Measurements from ENCODE around the gene PIH1D2.
"Not testable (repeated sequence)": the region's sequence is repeated elsewhere in the genome, so short reads cannot be mapped to it uniquely, and the experiment has no call there.

The PIH1D2 gene, protein sequence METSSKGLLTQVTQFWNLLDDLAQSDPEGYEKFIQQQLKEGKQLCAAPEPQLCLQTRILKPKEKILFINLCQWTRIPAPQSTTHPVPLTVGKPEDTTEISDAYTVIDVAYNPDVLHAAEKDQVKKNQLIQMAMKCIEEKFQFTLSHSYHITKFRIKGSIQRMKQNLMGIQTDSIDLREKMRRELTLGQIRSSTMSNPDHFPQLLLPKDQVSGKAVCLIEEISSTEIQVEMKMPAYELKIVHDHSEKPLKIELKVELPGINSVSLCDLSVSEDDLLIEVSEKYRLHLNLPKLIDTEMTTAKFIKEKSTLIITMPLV

DNA sequence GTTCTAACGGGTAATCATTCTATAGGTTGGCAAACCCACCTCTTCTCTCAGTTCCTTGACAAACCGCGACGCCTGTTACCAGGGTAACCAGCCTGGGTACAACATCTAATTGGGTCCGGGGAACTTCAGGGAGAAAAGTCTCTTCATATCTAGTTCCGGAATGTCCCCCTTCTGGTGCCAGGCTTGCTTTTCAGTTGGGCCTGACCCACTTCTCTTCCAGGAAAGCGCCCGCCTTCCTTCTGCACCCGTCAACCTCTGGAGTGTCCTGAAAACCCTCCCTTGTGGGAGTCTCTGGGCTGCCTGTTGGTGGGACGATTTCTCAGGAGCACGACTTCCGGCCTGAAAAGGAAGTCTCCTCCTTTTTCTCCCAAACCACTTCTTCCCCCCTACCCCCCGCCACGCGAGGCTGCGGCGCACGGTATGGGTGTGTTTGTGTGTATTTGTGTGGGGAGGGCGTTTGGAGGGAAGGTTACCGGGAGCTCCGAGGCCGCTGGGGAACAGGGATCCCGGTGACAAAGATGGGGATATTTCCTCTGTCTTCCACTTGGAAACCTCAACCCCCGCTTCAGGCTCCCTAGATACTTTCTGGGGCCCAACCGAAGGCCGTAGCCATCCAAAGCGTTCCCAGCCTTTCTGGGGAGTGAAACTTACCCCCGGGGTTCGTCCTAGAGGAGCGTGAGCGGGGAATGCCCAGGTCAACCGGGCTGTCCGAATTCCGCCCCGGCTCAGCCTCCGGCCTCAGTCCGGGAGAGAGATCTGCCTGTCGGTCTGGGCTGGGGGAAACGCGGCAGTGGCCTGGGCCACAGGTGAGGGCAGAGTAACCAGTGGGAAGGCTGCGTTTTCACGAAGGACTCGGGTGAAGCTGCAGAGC lies at the start of gene PIH1D2, which contains the start of gene NKAPD1:
TSS of gene PIH1D2 (minus strand) at position 77 of the 871 bp plus-strand sequence. CDS start 843 bp downstream, outside the sequence.
TSS of gene NKAPD1 (plus strand) at position 359 of the 871 bp plus-strand sequence. CDS start 1,276 bp downstream, outside the sequence.
- peak; percentile 69 for DNase-seq (ENCODE audit: low spot score)

DNA sequence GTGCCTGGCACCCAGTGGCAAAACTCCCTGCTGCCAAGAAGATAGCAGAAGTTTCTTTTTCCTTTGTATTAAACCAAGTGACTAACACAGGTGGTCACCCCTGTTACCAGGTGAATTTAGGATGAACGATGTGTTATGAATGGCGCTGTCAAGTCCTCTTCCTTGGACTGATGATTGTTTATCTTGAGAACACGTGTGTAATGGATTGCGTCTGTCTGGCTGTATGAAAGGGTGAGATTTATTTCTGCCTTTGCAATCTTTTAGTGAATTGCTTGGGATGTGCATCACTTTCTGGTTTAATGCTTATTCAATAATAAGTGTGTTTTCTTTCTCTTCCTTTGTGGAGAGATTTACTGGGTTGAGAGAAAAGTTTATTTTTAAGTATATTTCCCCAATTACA lies 49.3 kb upstream of the PIH1D2 start:
- no peak for DNase-seq (ENCODE audit: low spot score)

DNA sequence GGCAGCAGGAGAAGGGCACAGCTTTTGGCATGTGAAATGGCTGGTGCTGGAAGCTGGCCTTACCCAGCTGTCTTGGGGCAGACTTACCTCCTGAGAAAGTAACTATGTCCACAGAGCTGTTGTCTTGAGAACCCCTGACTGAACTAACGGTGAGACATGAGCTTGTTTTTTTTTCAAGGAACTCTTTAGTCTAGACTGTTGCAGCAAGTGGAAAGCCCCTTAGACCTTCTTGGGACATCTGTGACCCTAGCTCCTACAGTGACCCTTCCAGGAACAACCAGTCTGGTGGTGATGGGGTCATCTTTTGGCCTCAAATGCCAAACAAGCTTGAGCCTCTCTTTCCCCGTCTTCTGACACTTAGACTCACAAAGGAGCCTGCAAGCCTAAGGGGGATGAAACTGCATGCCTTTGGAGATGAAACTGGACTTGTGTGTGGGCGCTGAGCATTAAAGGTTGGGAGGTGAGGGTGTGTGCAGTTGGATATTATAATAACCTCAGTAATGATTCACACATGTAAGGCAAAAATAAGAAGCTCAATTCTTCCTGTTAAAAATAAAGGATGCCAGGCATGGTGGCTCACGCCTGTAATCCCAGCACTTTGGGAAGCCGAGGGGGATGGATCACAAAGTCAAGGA lies 48.3 kb upstream of the PIH1D2 start:
- DNase-seq (ENCODE audit: low spot score) = no peak

DNA sequence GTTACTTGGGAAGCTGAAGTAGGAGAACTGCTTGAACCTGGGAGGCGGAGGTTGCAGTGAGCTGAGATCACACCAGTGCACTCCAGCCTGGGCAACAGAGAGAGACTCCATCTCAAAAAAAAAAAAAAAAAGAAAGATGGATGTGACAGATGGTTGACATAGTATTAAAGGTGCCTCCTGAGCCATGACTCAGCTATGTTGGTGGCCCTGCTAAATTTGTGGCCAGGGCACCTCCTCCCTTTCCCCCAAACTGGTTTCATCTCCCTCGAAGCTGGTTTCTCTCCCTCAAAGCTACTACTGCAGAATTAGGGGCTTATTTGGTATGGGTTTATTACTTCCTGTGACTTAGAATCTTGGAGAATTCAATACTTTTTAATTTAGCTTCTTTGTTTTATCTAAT lies 44.4 kb upstream of the PIH1D2 start:
- DNase-seq (ENCODE audit: low spot score) = no peak

DNA sequence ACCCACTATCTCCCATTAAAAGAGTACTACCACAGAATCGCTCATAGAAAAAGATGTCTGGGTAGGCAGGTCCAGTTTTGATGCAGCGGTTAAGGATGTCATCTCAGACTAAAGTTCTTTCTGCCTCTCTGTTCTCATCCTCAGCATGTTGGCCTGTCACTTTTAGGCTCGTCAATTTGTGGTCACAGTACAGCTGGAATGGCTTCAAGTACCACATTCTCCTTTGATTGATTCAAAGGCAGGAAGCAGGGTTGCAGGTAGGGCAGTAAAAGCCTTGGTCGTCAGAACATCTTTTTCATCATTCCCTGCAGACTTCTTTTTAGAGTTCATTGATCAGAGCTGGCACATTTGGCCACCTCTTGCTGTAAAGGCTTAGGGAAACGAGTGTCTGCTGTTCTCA lies 41.6 kb upstream of the PIH1D2 start:
- DNase-seq (ENCODE audit: low spot score) = no peak

DNA sequence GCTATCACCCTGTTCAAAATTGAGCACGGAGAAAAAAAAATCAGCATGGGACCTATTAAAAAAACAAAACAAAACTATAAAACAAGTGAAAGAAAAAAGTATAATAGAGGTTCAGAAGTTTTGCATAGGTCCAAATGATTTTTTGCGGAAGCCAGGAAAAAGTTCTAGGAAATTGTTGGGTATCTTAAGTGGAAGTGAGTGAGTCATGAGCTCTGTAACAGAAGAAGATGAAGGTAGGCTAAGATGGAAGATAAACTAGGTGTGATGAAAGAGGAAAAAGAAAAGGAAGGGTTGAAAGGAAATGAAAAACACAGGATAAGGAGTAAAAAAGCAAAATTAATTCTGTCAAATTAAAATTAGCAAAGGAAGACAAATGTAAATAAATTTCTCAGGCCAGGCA lies 40.6 kb upstream of the PIH1D2 start:
- DNase-seq (ENCODE audit: low spot score) = no peak

DNA sequence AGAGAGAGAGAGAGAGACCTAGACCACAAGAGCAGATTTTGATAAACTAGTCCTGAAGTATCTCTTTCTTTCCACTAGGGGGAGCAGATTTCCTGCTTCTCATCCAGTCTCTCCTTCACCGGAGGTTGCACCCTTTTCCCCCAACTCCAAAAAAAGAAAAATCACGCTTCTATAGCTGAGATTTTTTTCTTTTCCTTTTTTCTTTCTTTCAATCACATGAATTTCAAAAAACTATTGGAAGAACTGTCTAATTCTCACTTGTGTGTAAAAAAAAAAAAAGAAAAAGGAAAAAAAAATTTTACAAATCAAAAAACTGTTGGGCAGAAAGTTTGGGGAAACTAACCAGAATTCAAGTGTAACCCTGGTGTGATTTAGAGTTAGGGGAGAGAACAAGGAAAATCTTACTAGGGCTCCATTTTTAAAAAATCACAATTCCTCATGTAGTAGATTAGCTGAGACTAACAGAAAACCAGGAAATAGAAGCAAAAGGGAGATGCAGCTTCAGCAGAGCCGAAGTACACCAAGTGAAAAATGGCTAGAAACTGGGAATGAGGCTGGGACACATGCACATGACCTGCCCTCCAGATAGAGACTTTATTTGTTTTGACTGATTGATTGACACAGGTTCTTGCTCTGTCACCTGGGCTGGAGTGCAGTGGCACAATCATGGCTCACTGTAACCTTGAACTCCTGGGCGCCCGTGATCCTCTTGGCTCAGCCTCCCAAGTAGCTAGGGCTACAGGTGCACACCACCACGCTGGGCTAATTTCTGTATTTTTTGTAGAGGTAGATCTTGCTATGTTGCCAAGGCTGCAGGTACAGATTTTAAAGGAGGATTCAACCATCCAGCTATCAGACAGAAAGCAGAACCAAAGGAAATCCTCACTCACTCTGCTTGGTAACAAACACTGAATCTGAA lies 40.0 kb upstream of the PIH1D2 start:
- peak; percentile 48 for DNase-seq (ENCODE audit: low spot score)

DNA sequence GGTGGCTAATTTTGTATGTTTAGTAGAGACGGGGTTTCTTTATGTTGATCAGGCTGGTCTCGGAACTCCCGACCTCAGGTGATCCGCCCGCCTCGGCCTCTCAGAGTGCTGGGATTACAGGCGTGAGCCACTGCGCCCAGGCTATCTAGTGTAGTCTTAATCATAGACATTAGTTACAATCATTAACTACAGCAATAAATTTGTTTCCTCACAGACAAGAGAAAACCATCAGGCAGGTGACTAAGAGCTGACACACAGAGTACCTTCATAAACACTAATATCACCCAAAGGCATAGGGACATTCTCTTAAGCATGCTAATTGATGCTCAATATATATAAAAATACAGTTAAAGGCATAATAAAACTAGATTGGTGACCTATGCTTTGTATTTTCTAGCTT lies 32.3 kb upstream of the PIH1D2 start:
- DNase-seq (ENCODE audit: low spot score) = no peak

DNA sequence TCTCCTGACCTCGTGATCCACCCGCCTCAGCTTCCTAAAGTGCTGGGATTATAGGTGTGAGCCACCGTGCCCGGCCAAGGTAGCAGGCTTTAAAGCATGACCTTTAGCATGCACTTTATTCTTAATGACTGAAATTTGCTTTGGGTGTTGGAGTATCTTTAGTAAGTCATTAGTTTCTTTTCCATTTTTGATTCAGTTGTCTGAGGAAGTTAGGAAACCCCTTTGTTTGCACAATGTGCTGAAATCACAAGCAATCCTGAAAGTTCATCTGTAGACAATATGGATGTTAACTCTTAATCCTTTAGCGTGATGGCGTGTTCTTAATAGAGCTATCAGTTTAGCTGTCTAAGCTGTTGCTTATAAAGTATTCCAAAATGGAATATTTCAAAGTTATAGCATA lies 29.6 kb upstream of the PIH1D2 start:
- DNase-seq (ENCODE audit: low spot score) = no peak

DNA sequence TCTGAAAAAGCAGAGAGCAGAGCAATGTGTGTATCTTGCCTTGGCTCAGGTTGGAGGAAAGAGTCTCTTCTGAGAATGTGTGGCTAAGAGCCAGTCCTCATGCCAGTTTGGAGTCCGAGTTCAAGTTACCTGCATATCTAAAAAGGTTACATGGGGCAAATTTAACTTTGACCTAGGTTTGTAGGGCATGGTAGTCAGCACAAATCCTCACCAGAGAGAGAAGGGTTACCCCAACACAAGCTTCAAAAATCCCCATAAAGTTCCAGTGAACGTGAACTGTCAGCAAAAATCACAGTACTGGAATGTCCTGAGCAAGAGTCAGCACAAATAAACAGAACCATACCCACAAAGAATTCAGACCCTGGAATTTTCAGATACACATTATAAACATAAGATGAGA lies 26.6 kb upstream of the PIH1D2 start:
- no peak for DNase-seq (ENCODE audit: low spot score)

DNA sequence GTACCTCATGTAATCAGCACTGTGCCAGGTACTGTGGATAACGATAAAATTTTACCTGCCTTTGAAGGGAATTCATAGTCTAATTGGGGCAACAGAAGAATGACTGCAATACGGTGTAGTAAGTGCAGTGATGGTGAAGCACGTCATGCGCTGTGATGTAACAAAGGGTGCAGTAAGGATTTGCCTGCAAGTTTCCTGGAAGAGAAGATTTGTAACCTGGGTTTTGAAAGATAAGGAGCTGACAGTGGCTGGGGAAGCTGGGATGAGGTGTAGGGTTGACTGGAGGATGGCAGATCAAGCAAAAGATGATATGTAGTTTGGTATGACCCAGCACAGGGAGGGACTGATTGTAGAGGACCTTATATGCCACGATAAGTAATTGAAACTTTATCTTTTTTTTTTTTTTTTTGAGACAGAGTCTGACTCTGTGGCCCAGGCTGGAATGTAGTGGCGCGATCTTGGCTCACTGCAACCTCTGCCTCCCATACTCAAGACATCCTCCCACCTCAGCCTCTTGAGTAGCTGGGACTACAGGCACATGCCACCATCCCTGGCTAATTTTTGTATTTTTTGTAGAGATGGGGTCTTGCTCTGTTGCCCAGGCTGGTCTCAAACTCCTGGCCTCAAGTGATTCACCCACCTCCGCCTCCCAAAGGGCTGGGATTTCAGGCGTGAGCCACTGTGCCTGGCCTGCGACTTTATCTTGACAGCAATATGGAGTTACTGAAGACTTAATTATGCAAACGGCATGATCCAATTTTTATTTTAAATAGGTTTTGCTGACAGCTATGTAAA lies 24.1 kb upstream of the PIH1D2 start:
- no peak for DNase-seq (ENCODE audit: low spot score)

DNA sequence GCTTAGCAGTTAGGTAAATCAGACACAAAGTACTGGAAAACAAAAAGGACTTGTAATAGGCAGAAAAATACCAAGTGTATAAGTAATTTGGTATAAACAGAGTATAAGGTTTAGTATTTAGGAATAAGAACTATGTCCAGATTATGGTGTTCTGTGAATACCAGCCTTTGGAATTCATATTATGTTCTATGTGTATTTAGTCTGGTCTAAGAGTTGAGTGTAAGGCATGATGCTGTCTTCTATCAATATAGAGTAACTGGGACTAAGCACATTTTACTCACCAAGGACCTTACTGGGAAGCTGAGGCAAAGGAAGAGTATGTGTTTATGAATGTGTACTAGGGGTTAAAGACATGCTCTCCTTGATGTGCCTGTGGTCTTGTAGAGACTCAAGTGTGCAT lies 22.4 kb upstream of the PIH1D2 start:
- no peak for DNase-seq (ENCODE audit: low spot score)

DNA sequence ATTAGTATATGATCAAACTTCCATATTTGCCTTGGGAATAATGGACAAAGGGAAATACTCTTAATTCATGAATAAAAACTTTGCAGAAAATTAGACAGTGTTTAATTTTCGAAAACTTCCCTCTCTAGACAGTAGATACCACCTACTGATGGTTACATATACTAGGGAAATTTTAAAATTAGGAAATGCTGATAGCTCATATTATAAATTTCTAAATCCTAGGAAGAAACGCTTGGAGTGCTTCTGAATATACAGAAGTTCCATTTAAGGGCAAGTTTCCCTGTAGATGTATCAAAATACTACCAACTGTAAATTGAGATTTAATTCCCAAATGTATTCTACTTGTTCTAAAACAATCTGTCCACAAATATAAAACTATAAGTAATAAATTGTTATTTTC lies 21.5 kb upstream of the PIH1D2 start:
- not testable (repeated sequence) for DNase-seq (ENCODE audit: low spot score)

DNA sequence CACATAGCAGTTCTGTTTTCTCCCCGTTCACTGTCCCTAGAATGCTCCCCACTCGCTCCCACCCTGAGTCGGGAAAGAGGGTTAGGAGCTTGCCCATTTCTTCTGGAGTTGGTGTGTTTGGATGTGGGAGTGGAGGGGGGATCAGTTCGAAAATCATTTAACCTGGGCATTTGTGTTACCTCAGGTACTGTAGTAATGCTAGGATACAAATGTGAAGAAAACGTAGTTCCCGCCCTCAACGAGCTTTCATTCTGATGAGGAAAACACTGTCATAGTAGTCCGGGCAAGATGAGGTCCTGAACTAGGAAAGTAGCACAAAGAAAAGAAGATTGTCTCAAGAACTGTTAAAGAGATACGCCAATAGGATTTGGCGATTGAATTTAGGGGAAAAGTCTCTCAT lies 13.4 kb upstream of the PIH1D2 start:
- no peak for DNase-seq (ENCODE audit: low spot score)

DNA sequence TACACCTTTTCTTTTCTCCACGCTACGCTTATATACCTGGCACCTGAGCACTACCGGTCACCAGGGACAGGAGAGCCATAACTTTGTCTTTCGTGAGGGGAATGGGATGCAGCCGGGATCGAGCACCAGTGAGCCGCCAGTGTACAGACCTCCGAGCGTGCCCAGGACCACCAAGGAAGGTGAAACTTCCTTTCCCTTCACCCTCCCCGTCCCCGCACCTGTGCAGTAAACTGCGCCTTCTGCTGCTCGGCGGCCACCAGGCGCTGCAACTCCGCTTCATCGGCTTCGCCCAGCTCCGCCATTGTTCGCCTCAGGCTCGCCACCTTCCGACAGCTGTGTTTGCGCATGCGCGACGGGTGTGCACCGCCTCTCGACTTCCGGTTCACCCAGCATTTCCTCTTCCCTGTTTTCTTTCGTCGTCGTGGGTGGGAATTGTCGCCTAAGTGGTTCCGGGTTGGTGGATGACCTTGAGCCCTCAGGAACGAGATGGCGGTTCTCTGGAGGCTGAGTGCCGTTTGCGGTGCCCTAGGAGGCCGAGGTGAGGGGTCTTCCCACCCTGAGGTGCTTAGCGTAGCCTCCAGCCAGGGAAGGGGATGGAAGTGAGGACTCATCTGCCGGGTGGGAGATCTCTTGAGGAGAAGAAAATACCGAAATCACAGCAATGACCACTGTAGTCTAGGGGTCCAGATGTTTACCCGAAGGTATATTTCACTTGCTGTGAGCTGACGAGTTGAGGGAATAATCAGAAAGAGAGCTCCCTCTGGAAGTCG lies 12.8 kb upstream of the PIH1D2 start, which contains the start of the genes SDHD and TIMM8B:
TSS of gene SDHD (plus strand) at position 452 of the 770 bp plus-strand sequence. CDS start at position 487, 35 bp downstream.
TSS of gene TIMM8B (minus strand) at position 335 of the 770 bp plus-strand sequence. CDS start at position 302, 33 bp downstream.
- peak; percentile 86 for DNase-seq (ENCODE audit: low spot score)

DNA sequence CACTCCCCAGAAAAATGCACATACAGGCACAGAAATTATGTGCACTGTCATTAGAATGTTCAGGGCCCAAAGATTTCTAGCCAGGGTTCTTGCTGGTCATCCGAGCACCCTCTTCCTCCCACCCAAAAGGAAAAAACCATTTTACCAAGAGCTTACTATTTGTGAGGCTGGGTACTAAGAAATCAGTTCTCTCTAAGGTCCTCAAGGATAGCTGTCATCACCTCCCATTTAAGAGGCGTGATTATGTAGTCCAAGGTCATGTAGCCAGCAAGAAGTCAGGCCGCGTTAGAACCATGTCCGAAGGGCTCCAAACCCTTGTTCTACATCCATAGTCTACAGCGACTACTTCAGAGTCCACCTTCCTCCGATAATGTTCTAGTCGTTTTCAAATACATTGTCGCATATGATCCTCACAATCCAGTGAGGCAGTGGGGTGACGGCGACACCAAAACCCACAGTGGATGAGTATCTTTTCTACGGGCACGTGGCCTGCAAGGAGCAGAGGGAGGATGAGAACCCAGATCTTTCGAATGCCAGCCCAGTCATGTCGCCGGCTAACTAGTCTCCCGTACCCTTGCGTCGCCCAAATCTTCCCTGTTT lies 12.1 kb upstream of the PIH1D2 start:
- DNase-seq (ENCODE audit: low spot score) = no peak

DNA sequence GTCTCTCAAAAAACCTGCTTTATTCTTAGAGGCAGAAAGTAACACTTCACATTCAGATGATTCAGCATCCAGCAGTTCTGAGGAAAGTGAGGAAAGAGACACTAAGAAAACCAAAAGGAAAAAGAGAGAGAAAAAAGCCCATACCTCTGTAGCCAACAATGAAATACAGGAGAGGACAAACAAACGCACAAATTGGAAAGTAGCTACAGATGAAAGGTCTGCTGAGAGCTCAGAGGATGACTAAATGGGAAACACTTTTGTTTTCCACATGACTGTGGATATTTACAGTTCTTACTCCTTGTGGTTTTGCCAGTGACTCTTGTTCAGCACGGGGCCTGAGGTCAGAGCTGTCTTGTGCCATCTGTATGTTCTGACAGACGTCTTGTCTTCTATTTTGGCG lies 8.9 kb upstream of the PIH1D2 start:
- DNase-seq (ENCODE audit: low spot score) = no peak

DNA sequence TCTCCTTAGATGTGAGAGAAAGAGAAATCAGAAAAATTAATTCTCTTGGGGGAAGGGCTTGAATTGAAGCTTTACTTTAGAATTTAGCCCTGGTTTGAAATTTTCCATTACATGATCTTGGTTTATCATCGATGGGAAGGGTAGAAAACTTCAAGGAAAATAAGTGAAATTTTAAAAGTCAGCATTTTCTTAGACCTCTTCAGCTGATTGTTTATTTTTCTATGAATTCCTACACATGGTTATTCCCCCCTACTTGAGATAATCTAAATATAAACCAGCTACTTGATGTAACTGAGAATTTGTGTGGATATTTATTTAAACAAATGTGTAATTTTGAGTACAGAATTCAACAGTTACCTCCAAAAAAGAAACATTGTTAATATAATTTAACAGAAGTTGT lies 10.9 kb downstream of the PIH1D2 start:
- DNase-seq (ENCODE audit: low spot score) = no peak

DNA sequence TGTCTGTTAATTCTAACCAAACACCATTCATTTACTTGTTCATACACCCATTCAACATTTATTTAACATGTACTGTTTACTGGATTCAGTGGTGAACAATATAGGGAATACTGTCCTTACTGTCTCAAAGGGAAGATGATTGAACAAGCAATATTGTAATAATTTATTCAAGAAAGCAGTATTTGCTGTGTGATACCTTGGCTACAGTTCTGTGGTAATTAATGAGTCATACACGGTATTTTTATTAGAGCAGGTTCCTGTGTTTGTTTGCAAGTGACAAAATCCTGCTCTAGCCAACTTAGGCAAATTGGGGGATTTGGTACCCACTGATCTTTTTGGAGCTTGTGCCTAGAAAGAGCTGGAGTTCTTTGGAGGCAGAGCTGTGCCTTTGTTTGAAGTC lies 15.7 kb downstream of the PIH1D2 start:
- DNase-seq (ENCODE audit: low spot score) = no peak
